HG02840 (cell line): Measurements from ENCODE around the gene ZNF697.

ENCODE experiments used
- ATAC-seq: cut with Tn5 transposase; IDR thresholded peaks from one replicate; pipeline ENCODE4 v1.9.1; 2021; ENCODE audit warnings: mild to moderate bottlenecking, moderate library complexity, moderate number of reproducible peaks; ENCODE audit not compliant: unreplicated experiment, low FRiP score

The ZNF697 gene

GRCh38 chr1:119667173-119667572, 19.1 kb upstream of the ZNF697 start:
- ATAC-seq: no peak

DNA sequence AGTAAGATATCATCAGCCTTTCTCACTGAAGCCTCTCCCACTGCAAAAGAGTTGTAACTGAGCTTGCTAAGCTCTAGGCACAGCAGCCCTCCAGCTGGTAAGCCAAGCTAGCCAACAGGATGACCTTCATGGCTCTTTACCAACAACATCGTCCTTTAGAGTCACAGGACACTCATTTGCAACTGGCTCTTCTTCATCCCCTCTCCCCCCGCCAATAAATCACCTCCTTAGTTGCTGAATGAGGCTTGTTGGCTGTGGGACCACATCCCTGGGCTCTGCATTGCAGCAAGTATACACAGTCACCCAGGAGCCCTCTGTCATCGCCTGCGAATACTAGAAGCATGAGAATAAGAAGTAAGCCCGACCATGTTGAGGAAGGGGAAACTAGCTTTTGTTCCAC, 16.0 kb upstream of the ZNF697 start:
- no peak for ATAC-seq

DNA sequence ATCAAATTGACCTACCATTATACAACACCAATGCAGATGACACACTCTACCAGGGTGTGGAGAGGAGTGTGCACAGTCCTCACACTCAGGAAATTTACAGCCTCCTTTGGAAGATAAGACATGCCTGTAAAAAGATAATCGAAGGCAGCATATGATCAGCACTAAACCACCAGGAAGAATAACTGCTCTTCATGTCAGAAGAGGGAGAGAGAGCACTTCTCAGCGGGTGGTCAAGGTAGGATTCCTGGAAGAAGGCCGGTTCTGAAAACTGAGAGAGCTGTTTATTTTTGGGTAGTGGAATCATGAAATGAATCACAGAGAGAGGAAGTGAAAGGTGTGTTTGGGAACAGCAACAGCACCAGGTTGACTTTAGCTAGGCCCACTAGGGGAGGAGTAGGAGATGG, 14.0 kb upstream of the ZNF697 start:
- peak; percentile 62 for ATAC-seq

- peak; percentile 51 for ATAC-seq
Observed at GRCh38 chr1:119660253-119661083, 12.4 kb upstream of the ZNF697 start.

DNA sequence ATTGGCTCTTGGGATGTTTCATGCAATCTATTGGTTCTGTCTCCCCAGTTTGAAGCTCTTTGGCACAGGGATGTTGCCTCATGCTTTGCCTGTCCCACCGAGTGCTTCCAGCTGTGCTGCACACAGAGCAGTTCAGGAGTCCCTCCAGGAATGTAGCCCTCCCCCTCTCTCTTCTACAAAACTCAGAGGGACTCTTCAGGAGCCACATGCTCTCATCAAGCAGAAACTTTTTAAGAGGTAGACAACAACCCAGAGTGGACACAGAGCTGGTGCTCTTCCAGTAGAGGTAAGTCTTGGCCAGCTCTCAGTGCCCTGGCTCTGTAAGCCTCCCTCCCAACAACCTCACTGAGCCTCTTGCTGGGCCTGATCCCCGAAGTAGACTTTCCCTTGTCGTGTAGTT, 11.6 kb upstream of the ZNF697 start:
- no peak for ATAC-seq

DNA sequence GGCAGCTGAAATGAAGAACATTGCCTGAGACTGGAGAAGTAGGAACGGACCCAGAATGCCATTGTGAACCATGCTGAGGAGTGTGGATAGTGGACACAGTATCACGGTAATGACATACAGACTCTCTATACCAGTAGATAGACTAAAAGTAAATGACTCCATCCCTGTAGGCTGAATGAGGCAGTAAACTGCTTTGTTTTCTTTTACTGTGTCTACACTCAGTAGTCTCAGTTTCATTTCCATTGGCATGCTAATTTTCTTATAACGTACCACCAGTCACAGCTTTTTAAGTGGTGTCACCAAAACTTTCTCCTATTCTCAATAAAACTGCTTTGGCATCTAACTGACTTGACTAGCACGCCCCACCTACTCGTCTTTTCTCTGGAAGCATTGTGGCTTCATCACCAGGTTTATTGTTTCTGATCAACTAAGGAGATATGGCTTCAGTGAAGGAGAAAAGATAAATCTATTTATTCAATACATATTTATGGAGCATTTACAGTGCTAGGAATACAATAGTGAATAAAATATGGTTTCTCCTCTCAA, 8.4 kb upstream of the ZNF697 start:
- ATAC-seq: no peak

DNA sequence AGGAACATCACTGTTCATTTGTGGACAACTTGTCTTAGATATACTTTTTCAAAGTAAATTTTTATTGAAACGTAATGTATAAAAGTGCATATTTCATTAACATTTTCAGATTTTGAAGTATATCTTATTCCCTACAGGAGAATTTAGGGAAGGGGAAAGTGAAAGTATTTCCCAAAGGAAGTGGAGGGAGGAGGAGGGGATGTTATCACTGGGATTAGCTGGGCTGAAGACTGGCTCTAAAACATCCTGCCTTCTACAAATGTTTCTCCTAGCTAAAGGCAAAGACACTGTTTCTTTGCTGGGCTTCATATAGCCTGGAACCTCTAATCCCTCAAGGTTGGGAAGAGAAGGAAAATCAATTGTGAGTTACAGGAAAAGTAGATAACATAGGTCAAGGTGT, 7.1 kb upstream of the ZNF697 start:
- no peak for ATAC-seq

- no peak for ATAC-seq
Observed at GRCh38 chr1:119653839-119654170, 5.7 kb upstream of the ZNF697 start.

DNA sequence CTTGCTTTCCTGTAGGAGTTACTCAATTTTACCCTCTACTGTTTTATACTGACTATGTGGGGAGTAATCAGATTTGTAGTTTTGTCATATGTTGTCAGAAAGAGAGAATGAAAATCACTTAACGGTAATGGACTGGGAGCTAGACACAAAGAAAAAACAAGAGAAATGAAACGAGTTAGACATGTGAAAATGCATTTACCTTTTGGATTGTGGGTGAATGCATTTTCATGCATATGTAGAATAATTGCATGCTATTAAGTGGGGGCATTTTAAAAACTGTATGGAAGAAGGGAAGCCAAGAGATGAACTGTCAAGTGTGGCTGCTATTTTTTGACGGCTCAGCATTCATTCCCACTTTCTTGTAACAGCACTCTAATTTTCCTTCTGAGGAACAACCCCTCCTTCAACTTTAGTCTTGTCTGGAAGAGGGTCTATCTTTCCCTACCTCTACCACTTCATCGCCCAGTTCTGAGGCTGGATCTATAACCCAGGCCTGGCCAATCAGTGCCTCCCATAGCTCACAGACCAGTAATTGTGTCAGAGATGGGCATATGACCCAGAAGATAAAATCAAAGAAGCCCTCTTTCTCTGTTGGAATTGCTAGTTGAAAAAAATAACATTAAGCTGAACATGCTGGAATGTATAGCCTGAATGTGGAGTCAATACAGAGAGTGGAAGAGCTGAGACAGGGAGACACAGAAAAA, 5.2 kb upstream of the ZNF697 start:
- ATAC-seq: no peak

- ATAC-seq: no peak
Observed at GRCh38 chr1:119652587-119652986, 4.5 kb upstream of the ZNF697 start.

GRCh38 chr1:119651641-119652040, 3.6 kb upstream of the ZNF697 start:
- no peak for ATAC-seq

GRCh38 chr1:119651133-119651532, 3.1 kb upstream of the ZNF697 start:
- no peak for ATAC-seq

GRCh38 chr1:119648620-119649004, 546 bp upstream of the ZNF697 start:
- no peak for ATAC-seq

- ATAC-seq: no peak
Observed at GRCh38 chr1:119647228-119647733, 785 bp downstream of the ZNF697 start.

DNA sequence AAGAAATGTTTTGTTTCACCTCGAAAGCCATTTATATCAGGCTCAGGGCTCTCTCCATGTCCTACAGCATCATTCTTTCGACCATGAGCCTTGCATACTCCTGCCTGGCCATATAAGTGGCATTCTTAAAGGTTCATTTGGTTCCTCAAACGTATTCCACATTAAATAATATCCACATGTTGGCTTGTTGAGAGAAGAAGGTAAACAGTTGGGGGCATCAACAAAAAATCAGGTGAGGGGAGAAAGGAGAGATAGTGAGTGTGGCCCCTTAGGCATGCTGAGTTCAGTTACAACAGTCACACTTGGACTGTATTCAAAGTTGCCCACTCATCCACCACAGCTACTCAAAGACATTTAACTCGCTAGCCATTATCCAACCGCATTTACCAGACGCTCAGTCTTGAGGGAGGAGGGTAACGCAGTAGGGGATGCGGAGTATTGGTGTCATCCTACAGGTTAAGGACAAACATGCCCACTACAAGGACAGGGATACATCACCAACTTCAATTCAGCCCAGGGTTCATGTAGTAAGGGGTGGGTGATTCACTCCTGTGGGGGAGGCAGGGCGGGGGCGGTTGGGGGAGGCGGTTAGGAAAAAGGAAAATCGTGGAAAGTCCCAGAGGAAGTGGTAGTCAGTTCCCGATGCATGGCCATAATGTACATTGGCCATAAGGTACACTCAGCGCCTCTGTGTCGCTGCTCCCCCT, 1.4 kb downstream of the ZNF697 start:
- ATAC-seq: no peak

- ATAC-seq: no peak
Observed at GRCh38 chr1:119639109-119639508, 9.0 kb downstream of the ZNF697 start.

- ATAC-seq: no peak
Observed at GRCh38 chr1:119637710-119638109, 10.4 kb downstream of the ZNF697 start.

GRCh38 chr1:119636491-119637089, 11.5 kb downstream of the ZNF697 start:
- no peak for ATAC-seq

DNA sequence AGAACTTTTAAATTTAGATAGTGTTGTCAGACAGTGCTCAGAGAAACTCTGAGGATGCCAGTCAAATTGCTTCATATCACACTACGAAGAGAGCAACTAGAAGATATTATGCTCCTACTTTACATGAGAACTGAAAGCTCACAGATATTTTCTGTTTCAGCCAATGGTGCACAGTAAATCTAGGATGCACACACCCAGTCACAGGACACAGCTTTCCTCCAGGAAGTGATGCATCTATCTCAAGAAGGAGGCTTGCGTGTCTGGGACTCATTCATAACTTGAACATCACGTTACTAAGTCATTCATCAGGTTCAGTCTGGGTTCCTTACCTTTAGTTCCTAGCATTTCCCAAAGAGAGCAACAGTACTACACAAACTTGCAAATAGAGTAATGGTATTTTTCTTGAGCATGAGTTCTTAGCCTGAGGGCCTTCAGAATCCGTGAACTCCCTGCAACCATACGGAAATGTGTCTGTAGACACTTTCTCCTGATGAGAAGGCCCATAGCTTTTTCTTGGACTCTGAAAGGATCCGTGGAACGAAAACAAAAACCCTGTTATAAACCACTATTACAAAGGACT, 12.2 kb downstream of the ZNF697 start:
- no peak for ATAC-seq

- no peak for ATAC-seq
Observed at GRCh38 chr1:119634016-119634415, 14.1 kb downstream of the ZNF697 start.
